K562 (cell line): ENCODE measurements around the gene EEF2K.
A peak's percentile ranks its signal among the peaks of the same experiment; 100 is the strongest.

Experiments used
- EP300 ChIP-seq: IDR thresholded peaks from 2 replicates; pipeline ENCODE4 v1.6.1; 2012; ENCODE audit warnings: low read length, improper control_type of control experiment
- EZH2 ChIP-seq: IDR thresholded peaks from 2 replicates; pipeline ENCODE4 v1.6.1; 2012; ENCODE audit warnings: low read depth, mild to moderate bottlenecking, inconsistent platforms, low read length, borderline replicate concordance
- HDAC1 ChIP-seq, 2 experiments: fragments of 450-650 bp; IDR thresholded peaks; 2 replicates each; pipeline ENCODE4 v1.6.1; 2016 to 2017; ENCODE audit warnings: inconsistent platforms in 1 of 2, mild to moderate bottlenecking in 1 of 2, moderate library complexity in 1 of 2
- NFIC ChIP-seq: fragments of 450-650 bp; IDR thresholded peaks from 2 replicates; pipeline ENCODE4 v1.6.1; 2017; ENCODE audit warnings: mild to moderate bottlenecking, inconsistent platforms
- POLR2AphosphoS5 ChIP-seq: IDR thresholded peaks from 2 replicates; pipeline ENCODE4 v1.6.1; 2011; ENCODE audit warnings: mild to moderate bottlenecking, low read depth, low read length, moderate library complexity; ENCODE audit not compliant: control insufficient read depth, insufficient read depth
- RCOR1 ChIP-seq, 2 experiments: IDR thresholded peaks; 2 replicates each; pipeline ENCODE4 v1.6.1; 2012; ENCODE audit warnings: low read depth in 2 of 2, low read length in 2 of 2, borderline replicate concordance in 1 of 2, improper control_type of control experiment in 1 of 2
- SLC30A9 ChIP-seq: fragments of 250-450 bp; sonication (Bioruptor Pico); IDR thresholded peaks from 2 replicates; pipeline ENCODE4 v1.8.0; 2022; ENCODE audit warnings: mild to moderate bottlenecking, moderate library complexity
- SP1 ChIP-seq: sonication (generic); formaldehyde crosslinking; IDR thresholded peaks from 2 replicates; pipeline ENCODE4 v1.8.1; 2022; ENCODE audit warnings: mild to moderate bottlenecking, missing genetic modification reagents
- TF ChIP-seq, protein P1 (sequence below): sonication (generic); formaldehyde crosslinking; IDR thresholded peaks from 2 replicates; pipeline ENCODE4 v1.8.1; 2023; ENCODE audit warnings: mild to moderate bottlenecking, missing genetic modification reagents

DNA sequence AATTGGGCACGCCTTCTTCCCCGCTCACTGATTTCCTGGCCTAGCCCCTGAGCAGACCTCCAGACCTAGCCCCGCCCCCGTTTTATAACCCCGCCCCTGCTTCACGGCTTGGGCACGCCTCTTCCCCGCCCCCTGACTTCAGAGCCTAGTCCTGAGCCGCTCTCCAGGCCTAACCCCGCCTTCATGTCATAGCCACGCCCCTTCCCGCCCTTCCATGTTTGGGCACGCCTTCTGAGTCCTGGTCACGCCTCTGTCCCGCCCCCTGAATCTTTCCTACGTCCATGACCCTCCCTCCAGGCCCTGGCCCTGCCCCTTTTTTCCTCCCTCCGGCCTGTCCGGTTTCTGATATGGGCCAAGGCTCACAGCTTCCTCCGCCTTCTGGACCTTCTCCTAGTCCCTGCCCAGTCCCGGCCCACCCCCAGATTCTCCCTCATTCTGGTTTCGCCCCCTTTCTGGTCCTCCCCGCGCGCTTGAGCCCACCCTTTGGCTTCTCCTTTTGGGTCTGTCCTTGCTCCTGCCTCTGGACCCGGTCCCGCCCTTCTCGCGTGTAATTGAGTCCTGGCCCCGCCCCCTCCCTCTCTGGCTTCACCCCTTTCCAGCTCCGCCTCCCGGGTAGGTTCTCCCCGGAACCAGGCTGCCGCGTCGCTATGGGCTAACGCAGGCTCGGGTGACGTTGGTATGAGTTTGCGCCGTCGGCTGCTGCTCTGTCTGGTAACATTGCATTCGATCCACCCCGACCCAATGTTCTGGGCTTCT lies 15.1 kb upstream of the EEF2K start:
- peak; percentile 96 for TF ChIP-seq SP1
- TF ChIP-seq, protein P1, sequence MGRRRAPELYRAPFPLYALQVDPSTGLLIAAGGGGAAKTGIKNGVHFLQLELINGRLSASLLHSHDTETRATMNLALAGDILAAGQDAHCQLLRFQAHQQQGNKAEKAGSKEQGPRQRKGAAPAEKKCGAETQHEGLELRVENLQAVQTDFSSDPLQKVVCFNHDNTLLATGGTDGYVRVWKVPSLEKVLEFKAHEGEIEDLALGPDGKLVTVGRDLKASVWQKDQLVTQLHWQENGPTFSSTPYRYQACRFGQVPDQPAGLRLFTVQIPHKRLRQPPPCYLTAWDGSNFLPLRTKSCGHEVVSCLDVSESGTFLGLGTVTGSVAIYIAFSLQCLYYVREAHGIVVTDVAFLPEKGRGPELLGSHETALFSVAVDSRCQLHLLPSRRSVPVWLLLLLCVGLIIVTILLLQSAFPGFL (CRISPR knock-in tag): no peak
- TF ChIP-seq EP300: no peak
- TF ChIP-seq RCOR1 (IDR thresholded peaks at IDR 0.05; ENCODE audit: borderline replicate concordance in 1 of 2, low read depth in 2 of 2, low read length in 2 of 2): no peak; a peak in 1 of 4 replicates
- TF ChIP-seq EZH2: no peak
- TF ChIP-seq HDAC1 (IDR thresholded peaks at IDR 0.05): peak in 1 of 2 experiments; percentile 67; a peak in 1 of 4 replicates
- TF ChIP-seq NFIC: 0 out of 2 replicates have a peak, but pooled peaks have one; percentile 22
- no peak for TF ChIP-seq SLC30A9
- peak; percentile 69 for TF ChIP-seq POLR2AphosphoS5
